ENCODE measurements around the gene ALOX12B.

ALOX12B gene

DNA sequence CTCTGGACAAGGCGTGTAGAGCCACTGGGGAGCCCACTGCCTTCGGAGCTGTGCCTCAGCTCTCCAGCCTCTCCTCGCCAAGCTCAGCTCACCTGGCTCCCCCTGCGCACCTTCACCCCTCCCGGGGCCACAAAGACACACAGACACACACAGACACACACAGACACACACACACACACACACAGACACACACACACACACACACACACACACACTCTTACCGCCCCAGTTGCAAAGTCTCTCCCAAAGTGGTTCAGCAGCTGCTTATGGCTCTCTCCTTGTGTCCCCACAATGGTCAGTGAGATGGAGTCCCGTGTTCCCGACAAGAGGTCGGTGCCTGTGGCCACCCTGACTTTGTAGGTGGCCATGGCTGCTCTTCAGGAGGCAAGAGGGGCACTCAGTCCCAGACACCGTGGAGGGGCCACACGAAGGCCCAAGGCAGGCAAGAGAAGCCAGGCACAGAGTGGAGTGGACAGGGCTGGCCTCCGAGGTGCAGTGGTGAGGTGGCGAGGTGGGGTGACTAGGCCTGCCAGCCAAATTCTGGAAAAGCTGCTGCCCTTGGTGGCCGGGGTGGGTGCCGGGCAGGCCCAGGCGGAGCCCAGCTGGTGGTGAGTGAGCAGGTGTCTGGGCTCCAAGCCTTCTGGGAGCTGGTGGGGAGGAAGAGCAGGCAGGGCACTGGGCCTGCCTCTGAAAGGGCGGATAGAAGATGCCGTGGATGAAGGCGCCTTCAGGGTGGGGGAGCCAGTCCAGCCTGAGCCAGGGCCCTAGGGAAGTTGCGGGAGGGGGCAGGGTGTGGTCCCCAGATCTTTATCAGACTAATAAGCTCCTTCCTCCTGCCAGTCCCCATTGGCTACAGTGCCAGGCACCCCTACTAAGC lies at the start of gene ALOX12B:
ALOX12B (minus strand) TSS at position 642 of the 877 bp plus-strand sequence; CDS start at position 368, 274 bp downstream.
- no peak for DNase-seq (ENCODE audit: low read depth in 2 of 2)

GRCh38 chr17:8133941-8134340 lies 46.4 kb upstream of the ALOX12B start:
- DNase-seq (ENCODE audit: low read depth in 2 of 2): no peak

DNA sequence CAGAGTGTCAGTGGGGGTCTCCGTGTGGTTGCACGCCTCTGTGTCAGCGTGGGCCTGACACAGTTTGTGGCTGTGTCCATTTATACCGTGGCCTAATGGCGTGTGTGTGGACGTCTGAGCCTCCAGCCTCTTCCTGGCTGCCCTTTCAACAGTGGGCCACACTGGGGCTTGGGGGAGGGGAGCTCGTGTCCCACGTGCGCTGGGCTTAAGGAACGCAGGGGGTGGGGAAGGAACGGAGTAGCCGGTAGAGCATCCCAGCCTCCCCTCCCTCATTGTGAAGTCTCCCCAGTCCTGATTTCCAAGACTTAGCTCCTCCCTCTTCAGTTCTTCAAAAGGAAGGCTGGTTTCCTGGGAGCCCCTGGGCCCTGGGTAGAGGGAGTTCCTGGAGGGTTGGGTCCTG lies 45.9 kb upstream of the ALOX12B start:
- DNase-seq (ENCODE audit: low read depth in 2 of 2): no peak

DNA sequence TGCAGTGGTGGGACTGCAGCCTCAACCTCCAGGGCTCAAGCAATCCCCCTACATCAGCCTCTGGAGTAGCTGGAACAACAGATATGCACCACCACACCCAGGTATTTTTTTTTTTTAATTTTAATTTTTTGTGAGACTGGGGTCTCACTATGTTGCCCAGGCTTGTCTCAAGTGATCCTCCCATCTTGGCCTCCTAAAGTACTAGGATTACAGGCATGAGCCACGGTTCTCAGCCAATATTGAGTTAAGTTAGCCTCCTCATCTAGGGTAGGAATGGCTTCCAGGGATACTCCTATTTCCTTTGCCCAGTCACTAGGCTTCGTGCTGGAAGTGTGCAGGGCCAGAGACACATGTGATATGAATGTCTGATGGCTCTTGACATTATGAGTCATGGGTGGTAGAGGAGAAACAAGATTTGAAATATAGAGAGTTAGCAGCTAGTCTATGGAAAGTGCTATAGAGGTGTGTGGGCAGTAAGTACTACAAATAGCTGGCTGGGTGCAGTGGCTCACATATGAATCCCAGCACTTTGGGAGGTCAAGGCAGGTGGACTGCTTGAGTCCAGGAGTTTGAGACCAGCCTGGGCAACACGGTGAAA lies 44.4 kb upstream of the ALOX12B start:
- DNase-seq (ENCODE audit: low read depth in 2 of 2): no peak

GRCh38 chr17:8128125-8128784 lies 40.7 kb upstream of the ALOX12B start:
- DNase-seq (ENCODE audit: low read depth in 2 of 2): no peak

GRCh38 chr17:8126491-8127066 lies 39.1 kb upstream of the ALOX12B start:
- DNase-seq (ENCODE audit: low read depth in 2 of 2): no peak

GRCh38 chr17:8125947-8126490 lies 38.5 kb upstream of the ALOX12B start:
- DNase-seq (ENCODE audit: low read depth in 2 of 2): no peak

- DNase-seq (ENCODE audit: low read depth in 2 of 2): peak; percentile 70 to 80
Observed at GRCh38 chr17:8125154-8125946, 37.8 kb upstream of the ALOX12B start.

DNA sequence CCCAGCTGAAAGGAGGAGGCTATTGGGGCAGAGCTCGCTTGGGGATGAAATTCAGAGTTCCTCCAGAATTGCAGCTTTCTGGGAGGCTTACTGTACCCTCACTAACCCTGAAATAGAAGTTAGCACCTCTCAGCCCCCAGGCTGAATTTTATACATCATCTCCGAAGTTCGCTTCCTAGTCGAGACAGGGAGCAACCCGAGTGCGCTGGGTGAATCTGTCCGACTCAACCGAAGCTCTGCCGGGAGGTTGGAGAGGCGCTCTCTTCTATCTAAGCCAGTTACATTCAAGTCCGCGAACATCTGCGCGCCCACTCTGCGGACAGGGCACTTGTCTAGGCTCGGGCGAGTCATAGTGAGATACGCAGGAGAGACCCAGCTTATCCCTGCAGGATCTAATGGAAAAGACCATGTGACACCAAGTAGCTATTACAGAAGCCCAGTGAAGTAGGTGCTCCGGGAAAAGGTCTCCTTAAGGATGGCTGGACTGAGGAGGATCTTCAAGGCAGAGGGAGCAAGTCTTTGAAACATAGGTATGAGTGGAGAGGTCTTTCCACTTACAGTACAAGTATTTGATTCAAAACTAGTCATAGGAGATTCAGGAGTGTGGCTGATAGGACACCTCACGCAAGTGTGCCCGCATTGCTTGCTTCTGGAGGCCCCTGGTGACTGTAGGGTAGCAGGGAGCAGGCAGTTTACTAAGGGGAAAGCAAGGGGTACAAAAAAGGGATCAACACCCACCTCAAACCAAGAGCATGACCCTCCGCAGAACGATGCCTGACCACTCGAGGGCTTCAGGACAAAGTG lies 37.0 kb upstream of the ALOX12B start:
- no peak for DNase-seq (ENCODE audit: low read depth in 2 of 2)

DNA sequence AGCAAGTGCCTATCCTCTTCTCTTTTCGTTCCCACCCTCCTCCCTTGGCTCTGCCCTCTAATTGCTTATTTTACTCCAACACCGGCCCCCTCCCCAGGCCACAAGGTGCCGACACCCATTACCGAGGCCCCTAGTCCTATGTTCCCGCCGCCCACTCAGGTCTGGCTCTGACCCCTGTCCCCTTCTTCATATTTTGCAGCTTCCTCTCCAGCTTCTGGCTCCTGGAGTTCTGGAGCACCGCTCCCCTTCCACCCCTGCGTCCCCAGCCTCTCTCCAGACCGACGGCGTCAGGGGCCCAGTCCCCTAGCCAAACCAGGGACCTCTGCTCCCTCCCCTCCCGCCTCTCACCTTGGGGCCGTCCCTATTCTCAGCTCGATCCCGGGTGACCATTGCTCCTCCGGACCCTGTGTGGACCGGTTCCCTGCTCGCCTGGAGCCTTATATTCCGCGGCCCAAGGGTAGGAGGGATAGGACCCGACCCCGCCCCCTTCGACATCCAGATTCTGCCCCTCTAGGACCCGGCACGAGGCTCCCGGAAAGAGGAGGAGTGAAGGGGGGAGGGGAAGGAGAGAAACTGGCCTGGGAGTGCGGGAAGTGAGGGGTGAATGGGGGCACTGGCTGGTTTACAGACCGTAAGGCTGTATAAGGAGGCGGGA lies 36.3 kb upstream of the ALOX12B start, which contains the start of gene HES7:
HES7 (minus strand) TSS at position 412 of the 655 bp plus-strand sequence; CDS start at position 390, 22 bp downstream.
- no peak for DNase-seq (ENCODE audit: low read depth in 2 of 2)

DNA sequence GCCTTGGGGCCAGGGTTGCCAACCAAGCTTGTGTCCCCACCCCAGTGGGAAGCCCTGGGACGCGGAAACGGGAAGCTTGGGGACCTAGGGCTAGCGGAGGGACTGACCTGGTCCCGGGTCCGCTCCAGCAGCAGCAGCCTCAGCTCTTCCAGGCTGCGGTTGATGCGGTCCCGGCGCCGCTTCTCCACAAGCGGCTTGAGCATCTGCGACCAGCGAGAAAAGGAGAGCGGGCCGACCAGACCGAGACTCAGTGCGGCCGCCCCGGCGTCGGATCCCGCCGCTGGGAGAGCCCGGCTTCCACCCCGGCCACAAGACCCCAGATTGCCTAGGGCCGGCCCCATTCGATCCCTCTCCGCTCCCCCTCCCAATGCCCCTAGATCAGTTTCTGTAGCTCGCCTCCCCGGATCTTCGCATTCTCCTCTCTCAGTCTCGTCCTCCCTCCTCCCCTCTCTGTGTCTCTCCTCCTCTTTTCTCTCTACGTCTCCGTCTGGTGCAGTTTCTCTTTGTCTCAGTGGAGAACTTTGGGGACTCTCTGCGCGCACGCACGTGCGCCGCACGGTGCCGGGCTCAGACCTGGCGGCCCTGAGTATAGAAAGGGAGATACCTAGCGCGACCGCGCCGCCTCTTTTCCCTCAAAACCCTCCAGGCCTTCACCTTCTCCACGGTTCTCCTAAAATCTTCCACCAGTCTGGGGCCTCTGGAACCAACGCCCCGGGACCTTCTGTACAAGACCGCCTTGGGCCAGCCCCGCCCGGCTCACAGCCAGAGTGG lies 35.6 kb upstream of the ALOX12B start:
- DNase-seq (ENCODE audit: low read depth in 2 of 2): no peak

DNA sequence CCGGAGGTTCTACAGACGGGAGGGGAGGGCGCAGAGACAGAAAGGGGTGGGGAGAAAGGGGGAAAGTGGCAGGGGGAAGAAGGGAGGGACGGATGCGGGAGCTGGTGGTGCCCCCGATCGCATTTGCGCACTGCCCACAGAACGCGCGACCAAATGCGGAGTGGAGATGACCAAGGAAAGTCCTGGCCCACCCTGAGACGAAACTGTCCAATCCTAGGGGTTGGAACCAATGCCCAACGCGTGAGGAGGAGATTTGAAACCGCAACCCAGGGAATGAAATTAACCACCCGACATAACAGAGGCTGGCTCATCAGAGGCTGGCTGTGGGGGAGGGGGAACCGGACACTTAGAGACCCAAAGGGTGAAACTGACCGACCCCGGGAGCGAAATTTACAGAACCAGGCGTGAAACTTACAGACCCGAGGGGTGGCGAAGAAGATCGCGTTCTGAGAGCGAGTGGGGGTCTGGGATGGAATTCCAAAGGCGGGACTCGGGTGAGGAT lies 35.0 kb upstream of the ALOX12B start:
- no peak for DNase-seq (ENCODE audit: low read depth in 2 of 2)

GRCh38 chr17:8121681-8122421 lies 34.3 kb upstream of the ALOX12B start:
- DNase-seq (ENCODE audit: low read depth in 2 of 2): no peak

- no peak for DNase-seq (ENCODE audit: low read depth in 2 of 2)
Observed at GRCh38 chr17:8121407-8121680, 33.8 kb upstream of the ALOX12B start.

GRCh38 chr17:8120520-8121406 lies 33.2 kb upstream of the ALOX12B start:
- DNase-seq (ENCODE audit: low read depth in 2 of 2): peak in 1 of 2 donors; percentile 43

- DNase-seq (ENCODE audit: low read depth in 2 of 2): peak in 1 of 2 donors; percentile 71
Observed at GRCh38 chr17:8119581-8120519, 32.3 kb upstream of the ALOX12B start.
